NCI-H748 (cell line): ENCODE data around the gene CLINT1.
"Not testable (repeated sequence)": the region's sequence is repeated elsewhere in the genome, so short reads cannot be mapped to it uniquely, and the experiment has no call there.

Experiments
- DNase-seq: peaks from one replicate; lab custom pipeline; 2025; ENCODE audit not compliant: unreplicated experiment; lab: John Stamatoyannopoulos, UW

CLINT1 gene

DNA sequence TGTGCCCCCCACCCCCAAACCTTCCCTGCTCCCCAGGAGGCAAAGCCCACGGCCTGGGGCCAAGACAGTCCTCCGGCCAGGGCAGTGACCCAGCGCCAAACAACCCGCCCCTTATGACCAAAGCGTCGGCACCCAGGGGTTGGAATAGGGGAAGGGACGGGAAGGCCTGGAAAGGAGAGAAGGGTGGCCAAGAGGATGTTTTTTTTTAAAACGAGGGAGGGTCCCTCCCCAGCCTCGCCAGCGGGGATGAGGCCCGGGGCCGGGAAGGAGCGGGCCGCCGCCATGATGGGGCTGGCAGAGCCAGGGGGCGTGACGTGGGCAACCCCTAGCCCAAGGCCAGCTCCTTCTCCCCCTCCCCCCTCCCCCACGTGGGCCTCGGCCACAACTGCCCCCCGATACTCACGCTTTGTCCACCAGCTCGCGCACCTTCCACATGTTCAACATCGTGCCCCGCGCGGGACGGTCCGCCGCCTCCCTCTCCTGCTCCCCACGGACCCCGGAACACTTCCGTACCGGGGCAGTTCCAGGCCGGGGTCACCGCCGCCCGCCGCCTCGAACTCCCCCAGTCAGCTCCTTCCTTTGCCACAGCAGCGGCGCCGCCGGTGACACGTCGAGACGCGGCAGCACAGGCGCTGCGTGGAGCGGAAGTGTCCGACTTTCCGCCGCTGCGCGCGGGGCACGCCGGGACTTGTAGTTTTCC, at the start of gene CLINT1:
CLINT1 (minus strand) TSS at position 619 of the 700 bp plus-strand sequence; CDS start at position 444, 175 bp downstream.
- DNase-seq: peak; percentile 90

DNA sequence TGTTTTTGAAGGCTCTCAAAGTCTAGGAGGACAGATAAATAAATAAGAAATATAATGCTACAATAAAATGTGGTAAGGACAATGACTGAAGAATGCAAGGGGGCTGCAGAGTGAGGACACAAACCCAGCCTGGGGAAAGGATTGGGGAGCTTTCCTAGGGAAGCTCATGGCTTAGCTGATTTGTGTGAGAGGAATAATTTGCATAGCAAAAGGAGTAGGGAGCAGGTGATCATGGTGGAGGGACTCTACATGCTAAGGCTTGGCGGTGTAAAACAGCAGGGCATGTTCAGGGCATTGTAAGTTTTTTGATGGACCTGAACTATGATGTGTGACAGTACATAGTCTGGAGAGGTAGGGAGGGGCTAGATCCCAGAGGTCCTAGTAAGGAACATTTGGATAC, 49.5 kb upstream of the CLINT1 start:
- DNase-seq: no peak

DNA sequence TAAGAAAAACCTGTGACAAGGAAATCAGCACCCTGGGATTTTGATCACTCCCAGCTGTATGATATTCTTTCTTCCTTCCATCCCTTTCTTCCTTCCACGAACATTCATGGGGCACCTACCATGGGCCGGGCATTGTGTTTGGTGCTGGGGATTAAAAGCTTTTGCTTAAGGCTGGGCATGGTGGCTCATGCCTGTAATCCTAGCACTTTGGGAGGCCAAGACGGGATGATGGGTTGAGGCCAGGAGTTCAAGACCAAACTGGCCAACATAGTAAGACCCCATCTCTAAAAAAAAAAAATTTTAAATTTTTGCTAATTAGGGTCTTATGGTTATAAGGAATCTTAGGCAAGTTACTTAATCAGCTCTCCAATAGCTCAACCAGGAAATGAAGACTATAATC, 48.5 kb upstream of the CLINT1 start:
- DNase-seq: no peak

DNA sequence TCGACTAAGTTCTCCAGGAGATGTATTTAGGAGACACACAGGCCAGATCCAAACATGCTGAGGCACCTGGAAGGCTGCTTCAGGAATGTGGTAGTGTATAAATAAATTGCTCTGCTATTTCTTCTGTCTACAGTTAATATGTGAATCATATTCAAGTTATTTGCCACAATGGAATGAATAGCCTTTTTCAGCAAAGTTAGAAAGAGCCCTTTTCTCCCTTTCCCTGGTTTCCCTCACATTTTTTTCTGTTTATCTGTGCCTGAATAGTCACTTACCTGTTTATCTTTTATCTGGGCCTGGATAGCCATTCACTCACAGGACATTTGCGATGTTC, 44.1 kb upstream of the CLINT1 start:
- no peak for DNase-seq

DNA sequence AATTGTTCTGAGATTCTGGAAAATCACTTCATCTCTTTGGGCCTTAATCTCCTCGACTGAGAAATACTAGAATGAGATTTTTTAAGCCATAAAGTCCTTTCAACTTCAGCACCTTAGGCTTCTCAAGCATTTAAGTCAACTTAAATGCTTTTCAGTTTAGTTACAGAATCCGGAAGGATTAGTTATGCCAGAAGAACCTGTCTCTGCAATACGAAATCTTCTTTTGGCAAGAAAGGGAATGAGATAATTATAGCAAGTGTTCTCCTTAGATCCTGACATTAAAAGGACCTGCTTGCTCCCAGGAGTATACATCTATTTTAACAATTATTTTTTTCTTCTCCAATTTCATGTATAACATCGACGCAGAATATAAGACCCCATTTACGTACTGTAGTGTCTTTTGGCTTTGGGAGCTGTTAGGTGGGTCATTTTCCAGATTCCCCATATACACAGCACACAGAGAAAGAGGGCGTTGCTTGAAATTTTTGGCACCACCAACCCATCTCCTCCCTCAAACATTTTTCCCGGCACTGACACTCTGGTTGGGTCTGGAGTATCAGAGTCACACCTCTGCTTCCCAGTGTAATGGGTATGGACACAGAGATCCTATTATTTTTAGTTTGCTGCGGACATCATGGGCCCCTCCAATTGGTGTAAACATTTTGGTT, 43.6 kb upstream of the CLINT1 start:
- no peak for DNase-seq

DNA sequence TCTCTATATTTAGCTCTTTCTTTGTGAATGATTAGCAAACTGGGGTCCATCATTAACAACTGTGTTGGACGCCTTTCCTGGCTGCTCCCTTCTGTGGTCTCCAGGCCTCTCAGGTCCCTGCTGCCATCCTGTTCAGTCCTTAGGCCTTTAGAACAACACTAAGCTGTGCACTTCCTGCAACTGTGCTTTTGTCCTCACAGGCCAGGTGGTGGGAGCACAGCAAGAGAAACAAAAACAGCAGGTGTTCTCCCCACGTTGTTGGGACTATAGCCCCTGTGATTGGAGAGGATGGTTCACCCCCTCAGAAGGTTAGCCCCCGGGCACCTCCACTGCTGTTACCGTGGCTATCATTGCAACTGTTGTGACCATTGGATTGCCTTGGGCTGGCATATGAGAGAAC, 41.7 kb upstream of the CLINT1 start:
- DNase-seq: peak; percentile 90

DNA sequence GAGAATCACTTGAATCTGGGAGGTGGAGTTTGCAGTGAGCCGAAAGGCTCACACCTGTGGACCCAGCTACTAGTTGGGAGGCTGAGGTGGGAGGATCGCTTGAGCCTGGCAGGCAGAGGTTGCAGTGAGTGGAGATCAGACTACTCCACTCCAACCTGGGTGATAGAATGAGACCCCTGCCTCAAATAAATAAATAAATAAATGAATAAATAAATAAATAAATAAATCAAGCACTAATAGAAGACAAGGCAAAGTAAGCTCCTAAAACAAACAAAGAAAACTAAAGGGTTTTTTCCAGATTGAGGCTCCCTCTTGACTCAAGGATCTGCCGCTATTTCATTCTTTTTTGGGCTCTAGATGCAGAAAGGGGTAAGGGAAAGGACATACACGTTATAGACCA, 34.7 kb upstream of the CLINT1 start:
- no peak for DNase-seq

DNA sequence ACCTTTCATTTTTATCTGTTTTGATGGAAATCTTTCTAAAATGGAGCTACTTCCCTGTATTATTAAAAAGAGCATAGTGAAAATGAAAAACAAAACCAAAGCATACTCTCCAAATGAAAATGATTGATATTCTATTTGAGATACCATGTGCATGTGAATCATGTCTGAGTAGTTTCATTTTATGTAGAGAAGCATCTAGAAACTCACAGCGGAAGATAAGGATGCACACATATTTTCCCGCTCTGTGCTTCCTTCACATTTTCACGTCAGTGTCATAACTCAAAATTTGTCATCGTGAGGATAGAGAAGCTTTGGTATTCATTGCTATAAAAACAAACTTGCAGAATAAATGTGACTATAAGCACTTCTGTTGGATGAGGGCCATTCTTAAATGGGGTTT, 34.0 kb upstream of the CLINT1 start:
- no peak for DNase-seq

DNA sequence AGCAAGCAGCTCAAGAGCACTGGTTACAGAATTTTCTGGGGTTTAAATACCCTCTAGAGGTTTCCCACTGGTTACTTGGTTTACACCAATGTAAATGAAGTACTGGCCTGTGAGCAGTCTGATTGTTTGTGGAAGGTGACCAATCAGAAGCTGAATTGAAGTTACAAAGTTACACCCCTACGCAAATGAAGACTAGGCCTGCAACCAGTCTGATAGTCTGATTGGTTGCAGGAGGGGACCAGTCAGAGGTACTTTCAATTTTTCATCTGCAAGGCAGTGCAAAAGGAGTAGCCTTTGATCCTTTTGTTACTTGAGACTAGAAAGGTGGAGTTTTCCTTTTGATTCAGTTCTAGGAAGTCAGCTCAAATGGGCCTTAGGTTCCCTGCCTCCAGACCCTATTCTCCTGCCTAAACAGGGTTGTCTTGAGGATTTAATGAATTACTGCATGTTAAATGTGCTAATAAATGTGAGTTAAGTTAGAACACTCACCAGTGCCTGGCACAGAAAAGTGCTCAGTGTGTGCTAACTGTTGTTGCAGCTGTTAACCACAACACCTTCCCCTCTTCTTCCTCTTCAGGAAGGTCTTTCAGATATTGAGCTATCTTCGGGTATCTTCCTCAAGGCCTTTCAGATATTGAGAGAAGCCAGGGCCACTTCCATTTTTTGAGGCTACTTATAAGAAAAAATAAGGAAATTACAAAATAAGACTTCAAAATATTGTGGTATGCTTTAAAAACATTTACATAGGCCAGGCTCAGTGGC, 32.1 kb upstream of the CLINT1 start:
- DNase-seq: no peak

DNA sequence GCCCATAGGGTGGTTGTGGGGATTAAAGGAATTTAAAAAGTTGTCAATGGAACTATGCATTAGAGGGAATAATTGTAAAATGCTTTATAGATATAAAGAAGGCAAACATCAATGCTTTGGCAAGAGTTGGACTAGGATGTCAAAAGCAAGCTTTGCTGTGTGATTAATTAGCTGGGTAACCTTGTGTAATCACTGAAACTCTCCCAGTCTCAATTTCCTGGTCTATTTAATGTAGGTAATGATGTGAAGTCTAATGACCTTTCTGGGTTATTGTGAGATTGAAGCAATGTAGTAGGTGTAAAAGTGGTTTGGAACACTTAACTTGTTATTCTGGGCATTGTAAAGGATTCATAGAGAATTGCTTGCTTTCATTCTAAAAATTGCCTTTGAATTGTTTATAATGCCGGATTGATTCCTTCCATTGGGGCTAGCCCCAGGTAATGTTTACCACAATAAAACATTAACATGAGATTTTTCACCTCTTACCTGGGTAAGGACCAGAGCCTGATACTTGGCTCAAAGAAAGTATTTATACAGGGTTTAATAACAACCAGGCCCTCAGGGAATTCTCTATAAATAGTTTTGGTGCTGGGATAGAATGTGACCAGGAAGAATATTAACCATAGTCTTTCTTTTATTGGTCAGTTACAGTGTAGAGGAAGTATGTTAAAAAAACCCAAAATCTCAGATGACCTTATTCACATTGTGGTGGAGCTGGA, 30.0 kb upstream of the CLINT1 start:
- peak; percentile 52 for DNase-seq

DNA sequence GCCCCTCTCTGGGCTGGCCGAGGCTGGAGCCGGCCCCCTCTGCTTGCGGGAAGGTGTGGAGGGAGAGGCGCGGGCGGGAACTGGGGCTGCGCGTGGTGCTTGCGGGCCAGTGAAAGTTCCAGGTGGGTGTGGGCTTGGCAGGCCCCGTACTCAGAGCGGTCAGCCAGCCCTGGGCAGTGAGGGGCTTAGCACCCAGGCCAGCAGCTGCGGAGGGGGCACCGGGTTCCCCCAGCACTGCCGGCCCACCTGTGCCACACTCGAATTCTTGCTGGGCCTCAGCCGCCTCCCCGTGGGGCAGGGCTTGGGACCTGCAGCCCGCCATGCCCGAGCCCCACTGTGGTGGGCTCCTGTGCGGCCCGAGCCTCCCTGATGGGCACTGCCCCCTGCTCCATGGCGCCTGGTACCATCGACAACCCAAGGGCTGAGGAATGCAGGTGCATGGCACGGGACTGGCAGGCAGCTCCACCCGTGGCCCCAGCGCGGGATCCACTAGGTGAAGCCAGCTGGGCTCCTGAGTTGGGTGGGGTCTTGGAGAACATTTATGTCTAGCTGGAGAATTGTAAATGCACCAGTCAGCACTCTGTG, 27.9 kb upstream of the CLINT1 start:
- DNase-seq: no peak

DNA sequence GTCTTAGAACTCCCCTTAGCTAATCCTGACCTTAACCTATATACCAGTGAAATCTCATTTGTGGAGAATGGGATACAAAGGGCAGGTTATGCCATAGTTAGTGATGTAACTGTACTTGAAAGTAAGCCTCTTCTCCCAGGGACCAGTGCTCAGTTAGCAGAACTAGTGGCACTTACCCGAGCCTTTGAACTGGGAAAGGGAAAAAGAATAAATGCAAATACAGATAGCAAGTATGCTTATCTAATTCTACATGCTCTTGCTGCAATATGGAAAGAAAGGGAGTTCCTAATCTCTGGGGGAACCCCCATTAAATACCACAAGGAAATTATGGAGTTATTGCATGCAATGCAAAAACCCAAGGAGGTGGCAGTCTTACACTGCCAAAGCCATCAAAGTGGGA, 26.1 kb upstream of the CLINT1 start:
- DNase-seq: not testable (repeated sequence)

DNA sequence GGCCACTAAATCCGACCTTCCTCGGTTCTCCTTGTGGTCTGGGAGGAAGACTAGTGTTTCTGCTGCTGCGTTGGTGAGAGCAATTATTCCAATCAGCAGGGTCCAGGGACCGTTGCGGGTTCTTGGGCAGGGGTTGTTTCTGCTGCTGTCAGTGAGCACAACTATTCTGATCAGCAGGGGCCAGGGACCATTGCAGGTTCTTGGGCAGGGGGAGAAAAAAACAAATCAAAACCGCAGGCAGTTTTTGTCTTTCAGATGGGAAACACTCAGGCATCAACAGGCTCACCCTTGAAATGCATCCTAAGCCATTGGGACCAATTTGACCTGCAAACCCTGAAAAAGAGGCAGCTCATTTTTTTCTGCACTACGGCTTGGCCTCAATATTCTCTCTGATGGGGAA, 22.6 kb upstream of the CLINT1 start:
- not testable (repeated sequence) for DNase-seq

DNA sequence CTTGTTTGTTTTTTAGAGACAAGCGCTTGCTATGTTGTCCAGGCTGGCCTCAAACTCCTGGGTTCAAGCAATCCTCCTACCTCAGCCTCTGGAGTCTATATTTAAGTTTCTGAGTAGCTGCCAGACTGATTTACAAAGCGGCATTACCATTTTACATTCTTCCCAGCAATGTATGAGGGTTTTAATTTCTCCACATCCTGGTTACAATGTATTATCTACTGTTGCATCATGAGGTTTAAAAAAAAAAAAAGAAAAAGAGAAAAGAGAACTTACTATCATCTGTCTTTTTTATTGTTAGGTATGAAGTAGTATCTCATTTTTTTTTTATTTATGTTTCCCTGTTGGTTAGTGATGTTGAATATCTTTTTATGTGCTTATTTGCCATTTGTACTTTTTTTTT, 18.9 kb upstream of the CLINT1 start:
- DNase-seq: no peak

DNA sequence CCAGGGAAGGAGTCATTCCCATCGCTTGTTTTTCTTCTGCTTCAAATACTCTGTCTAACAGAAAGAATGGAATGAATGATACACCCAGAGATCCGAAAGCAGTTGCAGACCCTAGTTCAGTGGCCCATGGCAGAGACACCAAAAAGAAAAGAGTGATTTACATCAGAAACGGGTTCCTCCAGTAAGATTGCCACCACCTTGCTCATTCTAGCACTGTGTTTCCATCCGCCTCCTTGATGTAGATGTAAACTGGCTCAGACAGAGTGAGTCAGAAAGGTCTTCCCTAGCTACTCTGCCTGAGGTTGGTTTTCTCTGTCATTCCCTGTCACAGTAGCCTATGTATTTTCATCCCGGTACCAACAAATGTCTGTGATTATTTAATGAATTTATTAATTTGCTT, 15.9 kb upstream of the CLINT1 start:
- DNase-seq: no peak

DNA sequence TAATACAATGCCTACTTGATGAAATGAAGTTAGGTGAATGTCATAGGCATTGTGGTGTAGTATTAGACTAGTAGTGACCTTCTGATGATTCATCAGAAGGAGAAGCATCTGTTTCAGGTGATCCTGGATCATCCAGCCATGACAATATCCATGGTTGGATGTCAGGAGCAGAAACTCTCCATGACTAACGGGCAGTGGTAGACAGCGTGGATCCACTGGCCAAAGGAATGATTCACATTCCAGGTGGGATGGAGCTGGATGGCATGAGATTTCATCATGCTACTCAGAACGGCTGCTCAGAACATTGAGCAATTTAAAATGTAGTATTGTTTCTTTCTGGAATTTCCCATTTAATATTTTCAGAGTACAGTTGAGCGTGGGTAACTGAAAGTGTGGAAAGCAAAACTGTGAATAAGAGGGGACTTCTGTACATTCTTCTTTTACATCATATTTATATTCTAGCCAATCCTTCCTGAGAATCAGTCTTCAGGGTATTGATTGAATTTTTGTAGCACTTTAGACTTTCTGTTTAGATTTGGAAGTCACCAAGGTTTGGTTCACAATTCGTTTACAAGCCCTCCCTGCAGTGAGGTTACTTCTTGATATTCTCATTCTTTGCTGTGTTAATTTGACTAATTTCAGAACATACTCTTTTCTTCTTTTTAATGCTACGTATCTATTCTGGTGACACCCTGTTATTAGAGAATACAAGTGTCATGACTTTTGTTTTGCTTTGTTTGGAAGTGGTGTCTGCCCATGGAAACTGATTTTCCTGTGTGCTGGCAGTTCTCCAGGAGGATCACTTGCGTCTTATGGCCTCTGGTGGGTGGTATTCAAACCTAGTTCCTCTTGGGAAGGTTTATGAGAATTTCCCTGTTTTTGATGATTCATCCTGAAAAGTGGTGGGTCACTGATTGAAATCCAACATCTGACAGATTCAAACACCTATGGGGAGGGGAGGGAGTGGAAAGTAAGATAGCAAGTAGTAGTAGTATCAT, 12.2 kb upstream of the CLINT1 start:
- DNase-seq: no peak

DNA sequence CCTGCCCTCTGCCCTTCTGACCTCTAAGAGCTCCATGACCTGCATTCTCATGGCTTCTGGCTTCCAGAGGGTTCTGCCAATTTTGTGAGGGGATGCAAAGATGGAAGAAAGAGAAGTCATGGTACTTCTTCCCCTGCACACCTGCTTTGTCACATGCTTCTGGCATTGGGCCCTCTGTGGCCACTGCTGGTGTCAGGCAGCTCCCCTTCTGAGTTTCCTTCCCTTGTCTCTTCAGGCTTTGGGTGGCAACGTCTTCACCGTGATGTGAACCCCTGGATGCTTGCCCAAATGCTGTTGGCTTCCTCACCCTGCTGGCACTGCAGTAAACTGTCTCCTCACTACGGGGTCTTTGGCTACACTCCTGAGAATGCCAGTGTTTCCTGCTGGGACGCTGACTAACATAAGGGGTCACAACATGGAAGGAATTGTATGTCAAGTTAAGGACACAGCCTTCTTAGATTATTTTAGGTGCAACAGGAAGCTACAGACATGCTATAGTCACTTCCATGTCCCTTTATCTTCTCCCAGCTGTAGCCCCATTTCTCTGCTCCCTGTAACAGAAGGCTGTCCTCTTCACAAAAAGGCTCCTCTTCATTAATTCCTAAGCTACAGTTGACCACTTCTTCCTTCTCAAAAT, 8.9 kb upstream of the CLINT1 start:
- no peak for DNase-seq

DNA sequence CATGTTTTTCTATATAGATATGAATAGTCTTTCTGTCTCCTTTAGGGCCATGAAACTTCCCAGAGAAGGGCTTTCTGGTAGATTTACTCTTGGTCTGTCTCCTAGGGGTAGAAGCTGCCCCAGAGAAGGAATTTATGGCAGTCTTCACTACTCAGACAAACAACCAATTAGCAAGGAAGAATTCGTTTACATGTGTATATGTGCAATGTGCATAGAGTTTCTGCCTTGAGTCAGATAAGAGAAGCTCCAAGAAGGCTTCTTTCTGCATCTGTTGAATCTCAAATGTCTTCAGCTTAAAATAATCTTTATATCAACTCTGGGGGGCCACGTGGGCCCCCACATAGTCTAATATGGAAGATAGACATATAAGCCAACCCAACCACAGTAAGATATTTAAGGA, 7.6 kb upstream of the CLINT1 start:
- DNase-seq: no peak

DNA sequence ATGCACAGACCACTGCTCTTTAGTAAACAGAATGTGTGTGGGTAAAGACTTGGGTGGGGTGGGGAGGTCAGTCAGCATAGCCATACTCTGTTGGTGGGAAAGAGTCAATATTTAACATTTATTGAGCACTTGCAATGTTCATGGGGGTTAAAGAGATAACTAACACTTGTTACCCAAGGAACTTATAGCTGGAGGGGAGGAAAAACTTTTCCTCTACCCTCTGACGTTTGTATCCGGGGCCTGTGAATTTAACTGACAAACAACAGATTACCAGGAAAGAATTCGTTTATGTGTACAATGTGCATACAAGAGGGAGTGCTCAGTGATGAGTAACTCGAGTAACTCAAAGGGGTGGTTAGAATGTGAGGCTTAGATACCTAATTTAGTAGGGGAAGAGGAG, 6.8 kb upstream of the CLINT1 start:
- DNase-seq: no peak

DNA sequence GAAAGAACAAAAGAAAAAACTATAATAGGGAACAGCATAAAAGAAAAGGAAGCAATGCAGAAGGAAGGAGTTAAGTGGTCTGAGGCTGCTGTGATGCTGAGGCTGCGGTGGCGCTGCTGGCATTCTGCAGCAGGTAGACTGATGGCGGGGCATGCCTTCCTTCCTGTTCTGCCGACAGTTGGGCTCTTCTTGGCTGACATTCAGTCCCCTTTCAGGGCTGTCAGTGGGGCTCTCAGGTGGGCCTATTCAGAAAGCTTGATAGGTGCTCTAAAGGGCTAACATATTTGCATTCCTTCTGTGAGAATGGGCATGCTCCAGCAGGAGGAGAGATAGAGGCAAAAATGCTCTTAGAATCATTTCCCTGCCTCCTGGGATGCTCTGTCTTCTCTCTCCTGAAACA, 5.1 kb upstream of the CLINT1 start:
- no peak for DNase-seq
